Measurements from ENCODE around the gene NELL2. TPM values are rescaled to one million over a fixed set of nuclear protein-coding genes. Genes with fewer than 3 reads are reported as not detected.

The NELL2 gene
- total RNA-seq, 2 experiments from 2014 or later = 0.95 to 1.8 TPM

DNA sequence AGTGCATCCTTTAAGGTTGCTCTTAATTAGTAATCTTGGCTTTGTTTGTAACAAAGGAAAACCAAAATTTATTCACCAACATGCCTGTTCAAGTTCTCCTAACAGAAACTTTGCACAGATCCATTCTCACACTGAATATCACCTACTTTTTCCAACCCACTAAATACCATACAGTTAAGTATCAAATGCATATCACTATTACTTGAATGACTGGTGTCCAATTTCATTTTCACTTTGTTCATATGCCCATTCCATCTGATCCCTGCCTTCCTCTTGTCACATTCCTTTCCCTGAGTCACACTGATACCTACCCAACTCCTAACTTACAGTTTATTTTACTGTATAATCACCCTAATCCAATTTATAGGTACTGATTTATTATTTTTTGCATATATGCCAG, 286.4 kb downstream of the NELL2 start:
- ChIA-PET POLR2A (no interaction called here), CTCF (ENCODE audit: unreplicated experiment) (no interaction called here)
- Histone ChIP-seq H3K36me3 (ENCODE audit: insufficient read depth, low read length) (no peaks in the 10 kb centered on the region), H4K20me1 (ENCODE audit: insufficient read depth, low read length) (no peaks in the 10 kb centered on the region), H3K4me1 (ENCODE audit: insufficient read depth, low read length, poor library complexity, severe bottlenecking) (no peaks in the 10 kb centered on the region), H3K4me3 (ENCODE audit: low read depth, low read length, poor library complexity, severe bottlenecking) (no peak overlapping the region), H3K4me2 (ENCODE audit: low read length) (no peak overlapping the region), H3K9me3 (ENCODE audit: low read length) (no peaks in the 10 kb centered on the region), H3K79me2 (ENCODE audit: insufficient read depth, low read depth, low read length) (no peaks in the 10 kb centered on the region), H3K9me2 (ENCODE audit: insufficient read depth, low read length) (no peaks in the 10 kb centered on the region), H3K27ac (ENCODE audit: low read depth, low read length, poor library complexity, severe bottlenecking) (no peak overlapping the region), H2AFZ (ENCODE audit: low read length) (no peak overlapping the region)
- BruUV-seq (replicated peaks) = no TSS peak
- intact Hi-C loops (cut with micrococcal nuclease; ENCODE audit: unreplicated experiment) = no loop called here
- TF ChIP-seq, protein P1, sequence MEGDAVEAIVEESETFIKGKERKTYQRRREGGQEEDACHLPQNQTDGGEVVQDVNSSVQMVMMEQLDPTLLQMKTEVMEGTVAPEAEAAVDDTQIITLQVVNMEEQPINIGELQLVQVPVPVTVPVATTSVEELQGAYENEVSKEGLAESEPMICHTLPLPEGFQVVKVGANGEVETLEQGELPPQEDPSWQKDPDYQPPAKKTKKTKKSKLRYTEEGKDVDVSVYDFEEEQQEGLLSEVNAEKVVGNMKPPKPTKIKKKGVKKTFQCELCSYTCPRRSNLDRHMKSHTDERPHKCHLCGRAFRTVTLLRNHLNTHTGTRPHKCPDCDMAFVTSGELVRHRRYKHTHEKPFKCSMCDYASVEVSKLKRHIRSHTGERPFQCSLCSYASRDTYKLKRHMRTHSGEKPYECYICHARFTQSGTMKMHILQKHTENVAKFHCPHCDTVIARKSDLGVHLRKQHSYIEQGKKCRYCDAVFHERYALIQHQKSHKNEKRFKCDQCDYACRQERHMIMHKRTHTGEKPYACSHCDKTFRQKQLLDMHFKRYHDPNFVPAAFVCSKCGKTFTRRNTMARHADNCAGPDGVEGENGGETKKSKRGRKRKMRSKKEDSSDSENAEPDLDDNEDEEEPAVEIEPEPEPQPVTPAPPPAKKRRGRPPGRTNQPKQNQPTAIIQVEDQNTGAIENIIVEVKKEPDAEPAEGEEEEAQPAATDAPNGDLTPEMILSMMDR (conservative IDR thresholded peaks at IDR 0.05; ENCODE audit: low read length) = no peak
- no peak for TF ChIP-seq EZH2phosphoT487 (IDR thresholded peaks at IDR 0.05; ENCODE audit: borderline replicate concordance, low read depth, low read length)
- no peak for DNase-seq (ENCODE audit: low spot score)

DNA sequence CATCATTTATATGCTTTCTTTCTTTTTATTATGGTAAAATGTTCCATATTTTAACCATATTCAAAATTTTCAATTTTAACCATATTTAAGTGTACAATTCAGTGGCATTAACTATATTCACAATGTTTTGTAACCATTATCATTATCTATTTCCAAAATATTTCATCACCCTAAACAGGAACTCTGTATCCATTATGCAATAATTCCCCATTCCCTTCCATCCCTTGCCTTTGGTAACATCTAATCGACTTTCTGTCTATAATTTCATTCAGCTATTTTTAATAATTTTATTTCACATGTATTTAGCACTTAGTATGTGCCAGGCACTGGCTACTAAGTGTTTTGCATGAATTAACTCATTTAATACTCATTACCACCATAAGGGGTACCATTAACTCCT, 287.5 kb downstream of the NELL2 start:
- Histone ChIP-seq H3K4me2 (ENCODE audit: low read length) (no peak overlapping the region), H3K79me2 (ENCODE audit: insufficient read depth, low read depth, low read length) (no peaks in the 10 kb centered on the region), H3K9me3 (ENCODE audit: low read length) (no peaks in the 10 kb centered on the region), H3K27ac (ENCODE audit: low read depth, low read length, poor library complexity, severe bottlenecking) (no peak overlapping the region), H3K36me3 (ENCODE audit: insufficient read depth, low read length) (no peaks in the 10 kb centered on the region), H2AFZ (ENCODE audit: low read length) (no peak overlapping the region), H3K4me1 (ENCODE audit: insufficient read depth, low read length, poor library complexity, severe bottlenecking) (no peaks in the 10 kb centered on the region), H4K20me1 (ENCODE audit: insufficient read depth, low read length) (no peaks in the 10 kb centered on the region), H3K9me2 (ENCODE audit: insufficient read depth, low read length) (no peaks in the 10 kb centered on the region), H3K4me3 (ENCODE audit: low read depth, low read length, poor library complexity, severe bottlenecking) (no peak overlapping the region)
- POLR2A ChIA-PET = interaction anchor here (0.7 kb wide), 1 partner anchor 14 kb away, joined by 3 read pairs; no protein-coding TSS in a partner anchor
- intact Hi-C loops (cut with micrococcal nuclease; ENCODE audit: unreplicated experiment) = no loop called here
- CTCF ChIA-PET (ENCODE audit: unreplicated experiment) = no interaction called here
- no TSS peak for BruUV-seq (replicated peaks)
- TF ChIP-seq EZH2phosphoT487 (IDR thresholded peaks at IDR 0.05; ENCODE audit: borderline replicate concordance, low read depth, low read length) = no peak
- TF ChIP-seq, protein P1 (conservative IDR thresholded peaks at IDR 0.05; ENCODE audit: low read length) = no peak
- no peak for DNase-seq (ENCODE audit: low spot score)

DNA sequence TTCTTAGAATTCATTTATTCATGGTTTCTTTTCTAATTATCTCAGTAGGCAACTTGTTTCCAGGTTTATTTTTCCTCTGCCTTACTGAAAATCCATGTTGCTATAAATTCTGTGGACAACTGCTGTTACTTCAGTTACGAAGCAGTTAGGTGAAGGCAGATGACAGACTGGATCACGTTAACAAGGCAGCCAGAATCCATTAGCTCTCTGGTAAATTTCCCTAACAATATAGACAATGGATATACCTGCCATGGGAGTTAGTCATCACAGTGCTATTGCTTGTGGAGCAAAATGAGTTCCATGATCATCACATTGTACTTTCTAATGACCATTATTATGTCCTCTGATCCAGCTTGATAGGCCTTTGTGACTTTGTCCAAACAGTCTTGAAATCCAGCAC, 291.5 kb downstream of the NELL2 start:
- Histone ChIP-seq H4K20me1 (ENCODE audit: insufficient read depth, low read length) (no peaks in the 10 kb centered on the region), H3K27ac (ENCODE audit: low read depth, low read length, poor library complexity, severe bottlenecking) (no peak overlapping the region), H3K79me2 (ENCODE audit: insufficient read depth, low read depth, low read length) (no peaks in the 10 kb centered on the region), H3K36me3 (ENCODE audit: insufficient read depth, low read length) (no peaks in the 10 kb centered on the region), H3K9me3 (ENCODE audit: low read length) (no peaks in the 10 kb centered on the region), H3K4me3 (ENCODE audit: low read depth, low read length, poor library complexity, severe bottlenecking) (no peak overlapping the region), H3K4me1 (ENCODE audit: insufficient read depth, low read length, poor library complexity, severe bottlenecking) (no peaks in the 10 kb centered on the region), H2AFZ (ENCODE audit: low read length) (no peak overlapping the region), H3K4me2 (ENCODE audit: low read length) (no peak overlapping the region), H3K9me2 (ENCODE audit: insufficient read depth, low read length) (no peaks in the 10 kb centered on the region)
- no peak for DNase-seq (ENCODE audit: low spot score)
- CTCF ChIA-PET (ENCODE audit: unreplicated experiment) = no interaction called here
- TF ChIP-seq EZH2phosphoT487 (IDR thresholded peaks at IDR 0.05; ENCODE audit: borderline replicate concordance, low read depth, low read length) = no peak
- TF ChIP-seq, protein P1 (conservative IDR thresholded peaks at IDR 0.05; ENCODE audit: low read length) = no peak
- no TSS peak for BruUV-seq (replicated peaks)
- intact Hi-C loops (cut with micrococcal nuclease; ENCODE audit: unreplicated experiment) = no loop called here
- POLR2A ChIA-PET = no interaction called here

All from OCI-LY7 (cell line).